Chondrocyte (in vitro differentiated cells): ENCODE measurements around the gene NCOA3. TPM values are rescaled to one million over a fixed set of nuclear protein-coding genes. Genes with fewer than 3 reads are reported as not detected.

Experiments used
- DNase-seq: peaks from one replicate; pipeline ENCODE4 v3.0.0; 2021; ENCODE audit warnings: mixed read lengths, low spot score
- H3K27ac Mint-ChIP-seq: one replicate; pipeline ENCODE4 v1.8.0; 2021; ENCODE audit warnings: mild to moderate bottlenecking, moderate library complexity, mixed read lengths; ENCODE audit not compliant: unreplicated experiment
- H3K27me3 Mint-ChIP-seq: 2 replicates; pipeline ENCODE4 v1.8.0; 2021; ENCODE audit warnings: low read depth, mixed read lengths
- H3K36me3 Mint-ChIP-seq: 2 replicates; pipeline ENCODE4 v1.8.0; 2021; ENCODE audit warnings: low read depth, mixed read lengths
- H3K4me1 Mint-ChIP-seq: 2 replicates; pipeline ENCODE4 v1.8.0; 2021; ENCODE audit warnings: low read depth, mild to moderate bottlenecking, mixed read lengths
- H3K4me3 Mint-ChIP-seq: one replicate; pipeline ENCODE4 v1.8.0; 2021; ENCODE audit warnings: mild to moderate bottlenecking, moderate library complexity, mixed read lengths; ENCODE audit not compliant: unreplicated experiment
- H3K9me3 Mint-ChIP-seq: 2 replicates; pipeline ENCODE4 v1.8.0; 2021; ENCODE audit warnings: low read depth, mixed read lengths
- total RNA-seq: library from RNA; stranded (reverse); gene quantifications from 3 replicates; pipeline ENCODE4 v1.2.1, GENCODE V29; 2021
- TF ChIP-seq, protein P1 (sequence below): fragments of 200-600 bp; sonication (generic); IDR thresholded peaks from 2 replicates; pipeline ENCODE4 v1.5.0; 2021; ENCODE audit warnings: antibody characterized with exemption, mild to moderate bottlenecking, moderate library complexity

NCOA3 gene
- total RNA-seq, 1 donor from 2014 or later = 45.2 TPM

GRCh38 chr20:47623206-47623605 is 121.5 kb downstream of the NCOA3 start:
- no peak overlapping the region for H3K27ac Mint-ChIP-seq
- no peaks in the 10 kb centered on the region for H3K9me3 Mint-ChIP-seq
- TF ChIP-seq, protein P1, sequence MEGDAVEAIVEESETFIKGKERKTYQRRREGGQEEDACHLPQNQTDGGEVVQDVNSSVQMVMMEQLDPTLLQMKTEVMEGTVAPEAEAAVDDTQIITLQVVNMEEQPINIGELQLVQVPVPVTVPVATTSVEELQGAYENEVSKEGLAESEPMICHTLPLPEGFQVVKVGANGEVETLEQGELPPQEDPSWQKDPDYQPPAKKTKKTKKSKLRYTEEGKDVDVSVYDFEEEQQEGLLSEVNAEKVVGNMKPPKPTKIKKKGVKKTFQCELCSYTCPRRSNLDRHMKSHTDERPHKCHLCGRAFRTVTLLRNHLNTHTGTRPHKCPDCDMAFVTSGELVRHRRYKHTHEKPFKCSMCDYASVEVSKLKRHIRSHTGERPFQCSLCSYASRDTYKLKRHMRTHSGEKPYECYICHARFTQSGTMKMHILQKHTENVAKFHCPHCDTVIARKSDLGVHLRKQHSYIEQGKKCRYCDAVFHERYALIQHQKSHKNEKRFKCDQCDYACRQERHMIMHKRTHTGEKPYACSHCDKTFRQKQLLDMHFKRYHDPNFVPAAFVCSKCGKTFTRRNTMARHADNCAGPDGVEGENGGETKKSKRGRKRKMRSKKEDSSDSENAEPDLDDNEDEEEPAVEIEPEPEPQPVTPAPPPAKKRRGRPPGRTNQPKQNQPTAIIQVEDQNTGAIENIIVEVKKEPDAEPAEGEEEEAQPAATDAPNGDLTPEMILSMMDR = peak; percentile 43
- H3K4me3 Mint-ChIP-seq = no peak overlapping the region
- H3K4me1 Mint-ChIP-seq = peaks cover 10% of the 10 kb centered on the region
- DNase-seq = no peak
- H3K27me3 Mint-ChIP-seq = no peaks in the 10 kb centered on the region
- peaks cover 16% of the 10 kb centered on the region for H3K36me3 Mint-ChIP-seq

- Mint-ChIP-seq H3K9me3 (no peaks in the 10 kb centered on the region), H3K27ac (no peak overlapping the region), H3K4me3 (no peak overlapping the region), H3K36me3 (peaks cover 16% of the 10 kb centered on the region), H3K4me1 (peaks cover 4% of the 10 kb centered on the region), H3K27me3 (no peaks in the 10 kb centered on the region)
- DNase-seq = no peak
- TF ChIP-seq, protein P1 = no peak
Observed at GRCh38 chr20:47627540-47627939, 125.9 kb downstream of the NCOA3 start.

GRCh38 chr20:47629907-47630306 is 128.2 kb downstream of the NCOA3 start:
- H3K4me3 Mint-ChIP-seq = no peak overlapping the region
- no peak overlapping the region for H3K27ac Mint-ChIP-seq
- peaks cover 4% of the 10 kb centered on the region for H3K4me1 Mint-ChIP-seq
- no peaks in the 10 kb centered on the region for H3K9me3 Mint-ChIP-seq
- TF ChIP-seq, protein P1 = no peak
- H3K27me3 Mint-ChIP-seq = no peaks in the 10 kb centered on the region
- peaks cover 21% of the 10 kb centered on the region for H3K36me3 Mint-ChIP-seq
- no peak for DNase-seq

DNA sequence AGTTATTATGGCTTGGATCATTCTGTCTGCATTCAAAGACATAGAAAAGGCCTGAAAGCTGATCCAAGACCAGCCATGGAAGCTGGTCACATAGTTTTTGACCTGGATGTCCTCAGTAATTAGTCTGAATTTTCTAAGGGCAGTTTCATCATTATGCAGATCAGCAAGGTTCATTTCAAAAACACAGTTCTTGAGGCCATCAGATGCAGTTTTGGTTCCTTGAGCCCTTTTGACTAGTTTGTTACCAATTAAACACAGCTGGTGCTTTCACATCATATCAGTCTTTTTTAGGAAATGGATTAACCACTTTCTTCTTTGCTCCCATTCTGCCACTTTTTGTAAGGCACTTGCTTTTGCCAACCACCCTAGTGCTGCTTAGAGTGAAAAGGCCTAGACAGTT is 129.4 kb downstream of the NCOA3 start:
- DNase-seq = no peak
- H3K27me3 Mint-ChIP-seq = no peaks in the 10 kb centered on the region
- peaks cover 24% of the 10 kb centered on the region for H3K36me3 Mint-ChIP-seq
- no peaks in the 10 kb centered on the region for H3K9me3 Mint-ChIP-seq
- H3K27ac Mint-ChIP-seq = no peak overlapping the region
- H3K4me3 Mint-ChIP-seq = no peak overlapping the region
- peaks cover 4% of the 10 kb centered on the region for H3K4me1 Mint-ChIP-seq
- TF ChIP-seq, protein P1 = no peak

DNA sequence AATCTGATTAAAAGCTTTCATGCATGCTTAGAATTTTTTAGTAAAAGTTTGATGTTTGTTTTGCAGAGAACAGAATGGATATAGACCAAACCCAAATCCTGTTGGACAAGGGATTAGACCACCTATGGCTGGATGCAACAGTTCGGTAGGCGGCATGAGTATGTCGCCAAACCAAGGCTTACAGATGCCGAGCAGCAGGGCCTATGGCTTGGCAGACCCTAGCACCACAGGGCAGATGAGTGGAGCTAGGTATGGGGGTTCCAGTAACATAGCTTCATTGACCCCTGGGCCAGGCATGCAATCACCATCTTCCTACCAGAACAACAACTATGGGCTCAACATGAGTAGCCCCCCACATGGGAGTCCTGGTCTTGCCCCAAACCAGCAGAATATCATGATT is 133.6 kb downstream of the NCOA3 start:
- H3K4me1 Mint-ChIP-seq = peaks cover 20% of the 10 kb centered on the region
- H3K9me3 Mint-ChIP-seq = no peaks in the 10 kb centered on the region
- DNase-seq = no peak
- no peaks in the 10 kb centered on the region for H3K27me3 Mint-ChIP-seq
- no peak overlapping the region for H3K4me3 Mint-ChIP-seq
- peaks cover 25% of the 10 kb centered on the region for H3K36me3 Mint-ChIP-seq
- H3K27ac Mint-ChIP-seq = no peak overlapping the region
- TF ChIP-seq, protein P1 = no peak
